Measurements from ENCODE around the gene SLC28A3. TPM values are rescaled to one million over a fixed set of nuclear protein-coding genes. Genes with fewer than 3 reads are reported as not detected.

Gene SLC28A3
- total and polyA plus RNA-seq, 2 experiments from 2014 or later: not detected

- no peaks in the 10 kb centered on the region for H3F3A ChIP-seq (replicated peaks; ENCODE audit: low read depth)
- H3K9me2 ChIP-seq (ENCODE audit: insufficient read depth): peaks cover 12% of the 10 kb centered on the region; the same call in 1 of the 2 replicates
- DNase-seq (ENCODE audit: low spot score) (no peak), ATAC-seq (no peak)
- H3K9me3 Mint-ChIP-seq: no peaks in the 10 kb centered on the region; the same call in 2 of the 3 replicates
- H3K36me3 ChIP-seq (ENCODE audit: insufficient read depth): no peaks in the 10 kb centered on the region
- no peak overlapping the region for H3K27ac ChIP-seq (ENCODE audit: low read depth)
- TF ChIP-seq ZNF331 (CRISPR knock-in tag; IDR thresholded peaks at IDR 0.05; ENCODE audit: low read depth) (no peak), CREB1 (CRISPR knock-in tag; IDR thresholded peaks at IDR 0.05; ENCODE audit: low read depth) (no peak), EZH2phosphoT487 (IDR thresholded peaks at IDR 0.05; ENCODE audit: unreplicated experiment) (no peak), STAT1 (IDR thresholded peaks at IDR 0.05; ENCODE audit: unreplicated experiment) (no peak), EZH2 (IDR thresholded peaks at IDR 0.05; ENCODE audit: low read depth, unreplicated experiment) (no peak), REST (IDR thresholded peaks at IDR 0.05; ENCODE audit: unreplicated experiment) (no peak), ETS1 (IDR thresholded peaks at IDR 0.05) (no peak), JUNB (IDR thresholded peaks at IDR 0.05; ENCODE audit: unreplicated experiment) (no peak)
- no peaks in the 10 kb centered on the region for H3K4me1 ChIP-seq (ENCODE audit: insufficient read depth)
- H3K27ac Mint-ChIP-seq: no peak overlapping the region
- no peaks in the 10 kb centered on the region for H3K36me3 Mint-ChIP-seq (ENCODE audit: low read depth)
- H3K79me2 ChIP-seq (replicated peaks; ENCODE audit: insufficient read depth): no peaks in the 10 kb centered on the region
- no peaks in the 10 kb centered on the region for H4K20me1 ChIP-seq (replicated peaks; ENCODE audit: insufficient read depth)
- no peaks in the 10 kb centered on the region for H3K27me3 ChIP-seq (ENCODE audit: insufficient read depth)
- H3K4me2 ChIP-seq: no peak overlapping the region
- H2AFZ ChIP-seq: no peak overlapping the region
- H3K4me3 ChIP-seq: no peak overlapping the region
- H3K4me1 Mint-ChIP-seq: peaks cover 8% of the 10 kb centered on the region
- H3K4me3 Mint-ChIP-seq: no peak overlapping the region
- peaks cover 4% of the 10 kb centered on the region for H3K27me3 Mint-ChIP-seq (ENCODE audit: insufficient read depth, low read depth, poor library complexity)
Observed at GRCh38 chr9:84303061-84303460, 37.5 kb downstream of the SLC28A3 start.

DNA sequence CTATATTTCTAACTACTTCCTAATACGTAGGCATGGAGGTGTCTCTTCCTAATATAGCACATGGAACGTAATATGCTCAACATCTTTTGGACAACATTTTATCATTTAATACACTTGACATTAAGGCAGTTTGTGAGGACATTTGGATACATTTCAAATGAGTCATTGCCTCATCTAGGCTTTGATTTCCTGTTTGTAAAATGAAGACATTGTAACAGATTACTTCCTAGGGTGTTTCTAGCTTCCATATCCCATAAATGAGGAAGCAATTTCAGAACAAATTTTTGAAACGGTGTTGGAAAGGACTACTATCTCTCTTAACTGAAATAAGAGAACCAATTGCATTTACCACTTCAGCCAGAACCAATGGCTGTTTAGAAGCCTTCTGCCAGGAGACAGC lies 38.7 kb downstream of the SLC28A3 start:
- Mint-ChIP-seq H3K4me1 (peaks cover 8% of the 10 kb centered on the region), H3K36me3 (ENCODE audit: low read depth) (no peaks in the 10 kb centered on the region), H3K9me3 (no peaks in the 10 kb centered on the region; the same call in 2 of the 3 replicates), H3K27me3 (ENCODE audit: insufficient read depth, low read depth, poor library complexity) (peaks cover 4% of the 10 kb centered on the region), H3K27ac (no peak overlapping the region), H3K4me3 (no peak overlapping the region)
- no peaks in the 10 kb centered on the region for H3K79me2 ChIP-seq (replicated peaks; ENCODE audit: insufficient read depth)
- no peak for ATAC-seq
- no peaks in the 10 kb centered on the region for H3K27me3 ChIP-seq (ENCODE audit: insufficient read depth)
- H2AFZ ChIP-seq: no peak overlapping the region
- no peak overlapping the region for H3K27ac ChIP-seq (ENCODE audit: low read depth)
- no peaks in the 10 kb centered on the region for H3K4me1 ChIP-seq (ENCODE audit: insufficient read depth)
- H3K4me2 ChIP-seq: no peak overlapping the region
- H3K36me3 ChIP-seq (ENCODE audit: insufficient read depth): no peaks in the 10 kb centered on the region
- H4K20me1 ChIP-seq (replicated peaks; ENCODE audit: insufficient read depth): no peaks in the 10 kb centered on the region
- DNase-seq (ENCODE audit: low spot score): no peak
- no peaks in the 10 kb centered on the region for H3F3A ChIP-seq (replicated peaks; ENCODE audit: low read depth)
- no peak overlapping the region for H3K4me3 ChIP-seq
- peaks cover 12% of the 10 kb centered on the region; the same call in 1 of the 2 replicates for H3K9me2 ChIP-seq (ENCODE audit: insufficient read depth)
- TF ChIP-seq NANOG (IDR thresholded peaks at IDR 0.05; ENCODE audit: borderline replicate concordance) (no peak), ZNF114 (CRISPR knock-in tag; IDR thresholded peaks at IDR 0.05) (no peak), STAT1 (IDR thresholded peaks at IDR 0.05; ENCODE audit: unreplicated experiment) (no peak), EZH2phosphoT487 (IDR thresholded peaks at IDR 0.05; ENCODE audit: unreplicated experiment) (no peak), POLR2AphosphoS5 (IDR thresholded peaks at IDR 0.05; ENCODE audit: low read depth) (no peak), ZNF331 (CRISPR knock-in tag; IDR thresholded peaks at IDR 0.05; ENCODE audit: low read depth) (no peak), JUNB (IDR thresholded peaks at IDR 0.05; ENCODE audit: unreplicated experiment) (no peak), EZH2 (IDR thresholded peaks at IDR 0.05; ENCODE audit: low read depth, unreplicated experiment) (no peak)
- TF ChIP-seq, protein P1, sequence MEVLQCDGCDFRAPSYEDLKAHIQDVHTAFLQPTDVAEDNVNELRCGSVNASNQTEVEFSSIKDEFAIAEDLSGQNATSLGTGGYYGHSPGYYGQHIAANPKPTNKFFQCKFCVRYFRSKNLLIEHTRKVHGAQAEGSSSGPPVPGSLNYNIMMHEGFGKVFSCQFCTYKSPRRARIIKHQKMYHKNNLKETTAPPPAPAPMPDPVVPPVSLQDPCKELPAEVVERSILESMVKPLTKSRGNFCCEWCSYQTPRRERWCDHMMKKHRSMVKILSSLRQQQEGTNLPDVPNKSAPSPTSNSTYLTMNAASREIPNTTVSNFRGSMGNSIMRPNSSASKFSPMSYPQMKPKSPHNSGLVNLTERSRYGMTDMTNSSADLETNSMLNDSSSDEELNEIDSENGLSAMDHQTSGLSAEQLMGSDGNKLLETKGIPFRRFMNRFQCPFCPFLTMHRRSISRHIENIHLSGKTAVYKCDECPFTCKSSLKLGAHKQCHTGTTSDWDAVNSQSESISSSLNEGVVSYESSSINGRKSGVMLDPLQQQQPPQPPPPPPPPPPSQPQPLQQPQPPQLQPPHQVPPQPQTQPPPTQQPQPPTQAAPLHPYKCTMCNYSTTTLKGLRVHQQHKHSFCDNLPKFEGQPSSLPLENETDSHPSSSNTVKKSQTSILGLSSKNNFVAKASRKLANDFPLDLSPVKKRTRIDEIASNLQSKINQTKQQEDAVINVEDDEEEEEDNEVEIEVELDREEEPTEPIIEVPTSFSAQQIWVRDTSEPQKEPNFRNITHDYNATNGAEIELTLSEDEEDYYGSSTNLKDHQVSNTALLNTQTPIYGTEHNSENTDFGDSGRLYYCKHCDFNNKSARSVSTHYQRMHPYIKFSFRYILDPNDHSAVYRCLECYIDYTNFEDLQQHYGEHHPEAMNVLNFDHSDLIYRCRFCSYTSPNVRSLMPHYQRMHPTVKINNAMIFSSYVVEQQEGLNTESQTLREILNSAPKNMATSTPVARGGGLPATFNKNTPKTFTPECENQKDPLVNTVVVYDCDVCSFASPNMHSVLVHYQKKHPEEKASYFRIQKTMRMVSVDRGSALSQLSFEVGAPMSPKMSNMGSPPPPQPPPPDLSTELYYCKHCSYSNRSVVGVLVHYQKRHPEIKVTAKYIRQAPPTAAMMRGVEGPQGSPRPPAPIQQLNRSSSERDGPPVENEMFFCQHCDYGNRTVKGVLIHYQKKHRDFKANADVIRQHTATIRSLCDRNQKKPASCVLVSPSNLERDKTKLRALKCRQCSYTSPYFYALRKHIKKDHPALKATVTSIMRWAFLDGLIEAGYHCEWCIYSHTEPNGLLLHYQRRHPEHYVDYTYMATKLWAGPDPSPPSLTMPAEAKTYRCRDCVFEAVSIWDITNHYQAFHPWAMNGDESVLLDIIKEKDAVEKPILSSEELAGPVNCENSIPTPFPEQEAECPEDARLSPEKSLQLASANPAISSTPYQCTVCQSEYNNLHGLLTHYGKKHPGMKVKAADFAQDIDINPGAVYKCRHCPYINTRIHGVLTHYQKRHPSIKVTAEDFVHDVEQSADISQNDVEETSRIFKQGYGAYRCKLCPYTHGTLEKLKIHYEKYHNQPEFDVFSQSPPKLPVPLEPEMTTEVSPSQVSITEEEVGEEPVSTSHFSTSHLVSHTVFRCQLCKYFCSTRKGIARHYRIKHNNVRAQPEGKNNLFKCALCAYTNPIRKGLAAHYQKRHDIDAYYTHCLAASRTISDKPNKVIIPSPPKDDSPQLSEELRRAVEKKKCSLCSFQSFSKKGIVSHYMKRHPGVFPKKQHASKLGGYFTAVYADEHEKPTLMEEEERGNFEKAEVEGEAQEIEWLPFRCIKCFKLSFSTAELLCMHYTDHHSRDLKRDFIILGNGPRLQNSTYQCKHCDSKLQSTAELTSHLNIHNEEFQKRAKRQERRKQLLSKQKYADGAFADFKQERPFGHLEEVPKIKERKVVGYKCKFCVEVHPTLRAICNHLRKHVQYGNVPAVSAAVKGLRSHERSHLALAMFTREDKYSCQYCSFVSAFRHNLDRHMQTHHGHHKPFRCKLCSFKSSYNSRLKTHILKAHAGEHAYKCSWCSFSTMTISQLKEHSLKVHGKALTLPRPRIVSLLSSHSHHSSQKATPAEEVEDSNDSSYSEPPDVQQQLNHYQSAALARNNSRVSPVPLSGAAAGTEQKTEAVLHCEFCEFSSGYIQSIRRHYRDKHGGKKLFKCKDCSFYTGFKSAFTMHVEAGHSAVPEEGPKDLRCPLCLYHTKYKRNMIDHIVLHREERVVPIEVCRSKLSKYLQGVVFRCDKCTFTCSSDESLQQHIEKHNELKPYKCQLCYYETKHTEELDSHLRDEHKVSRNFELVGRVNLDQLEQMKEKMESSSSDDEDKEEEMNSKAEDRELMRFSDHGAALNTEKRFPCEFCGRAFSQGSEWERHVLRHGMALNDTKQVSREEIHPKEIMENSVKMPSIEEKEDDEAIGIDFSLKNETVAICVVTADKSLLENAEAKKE (CRISPR knock-in tag; IDR thresholded peaks at IDR 0.05): no peak

All from GM23338 (cell line).